ELF-1 (cell line): ENCODE results near the gene ENTREP1.

Source experiments
- DNase-seq: peaks from one replicate; pipeline ENCODE4 v3.0.0-alpha.2; 2016; ENCODE audit warnings: low read depth, low spot score

The ENTREP1 gene

DNA sequence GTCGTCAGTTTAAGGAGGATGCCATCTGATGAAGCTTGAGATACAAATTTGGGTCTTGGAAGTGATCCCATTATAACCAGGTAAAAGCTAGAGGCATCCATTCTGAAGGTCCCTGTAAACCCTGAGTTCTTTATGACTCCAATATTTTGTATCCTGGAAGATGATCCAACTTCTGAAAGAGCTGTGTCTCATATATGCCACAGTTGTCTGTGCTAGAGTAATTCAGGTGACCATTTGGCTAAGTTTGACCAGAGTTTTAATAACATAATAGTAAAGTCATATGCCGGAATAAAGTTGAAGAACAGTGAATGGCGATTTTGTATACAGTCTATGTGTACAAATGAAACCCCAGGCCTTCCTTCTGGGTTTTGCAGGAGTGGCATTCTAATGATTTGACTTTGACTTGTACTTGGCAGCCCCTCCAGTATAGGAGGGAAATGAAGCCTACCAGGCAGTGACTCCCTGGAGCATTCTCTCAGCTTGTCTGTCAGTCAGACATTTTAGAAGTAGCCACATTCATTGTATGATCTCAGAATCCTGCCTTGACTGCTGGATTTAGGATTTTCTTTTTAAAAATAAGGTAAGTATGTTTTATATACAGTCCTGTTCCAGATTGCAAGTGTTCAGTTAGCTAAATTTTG is 39.6 kb downstream of the ENTREP1 start:
- DNase-seq = no peak

DNA sequence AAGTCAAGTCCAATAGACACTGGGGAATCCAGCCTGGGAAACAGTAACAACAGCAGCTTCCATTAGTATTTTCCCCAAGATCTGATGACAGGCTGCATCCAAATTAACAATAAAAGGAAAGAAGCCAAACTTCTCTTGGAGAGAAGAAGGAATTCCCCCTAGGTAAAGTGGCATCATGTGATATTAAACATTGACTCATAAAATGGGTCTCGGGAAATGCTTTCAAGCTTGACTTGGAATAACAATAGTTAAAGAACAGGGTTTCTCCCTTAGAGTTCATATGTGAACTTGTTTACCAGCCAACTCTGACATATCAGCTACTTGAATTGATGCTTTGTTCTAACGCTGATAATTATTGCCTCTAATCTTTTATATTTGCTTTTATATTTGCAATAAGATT is 45.4 kb downstream of the ENTREP1 start:
- no peak for DNase-seq

DNA sequence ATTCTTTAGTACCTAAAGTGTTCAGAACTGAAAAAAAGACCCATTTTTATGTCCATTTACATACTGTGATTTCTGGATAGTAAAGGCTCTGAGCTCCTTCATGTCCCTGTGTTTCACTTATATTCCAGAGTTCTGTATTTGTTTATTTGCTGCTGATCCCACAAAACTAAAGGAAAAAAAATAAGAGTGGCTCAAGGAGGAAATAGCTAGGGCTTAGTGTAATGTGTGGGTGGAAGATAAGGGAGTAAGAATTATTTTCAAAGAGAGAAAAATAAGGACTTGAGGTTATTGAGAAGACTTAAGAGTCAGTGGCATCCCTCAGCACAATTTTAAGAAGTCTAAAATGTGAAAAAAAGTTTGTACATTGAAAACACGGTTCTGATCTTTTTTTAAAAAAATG is 46.0 kb downstream of the ENTREP1 start:
- DNase-seq = no peak

DNA sequence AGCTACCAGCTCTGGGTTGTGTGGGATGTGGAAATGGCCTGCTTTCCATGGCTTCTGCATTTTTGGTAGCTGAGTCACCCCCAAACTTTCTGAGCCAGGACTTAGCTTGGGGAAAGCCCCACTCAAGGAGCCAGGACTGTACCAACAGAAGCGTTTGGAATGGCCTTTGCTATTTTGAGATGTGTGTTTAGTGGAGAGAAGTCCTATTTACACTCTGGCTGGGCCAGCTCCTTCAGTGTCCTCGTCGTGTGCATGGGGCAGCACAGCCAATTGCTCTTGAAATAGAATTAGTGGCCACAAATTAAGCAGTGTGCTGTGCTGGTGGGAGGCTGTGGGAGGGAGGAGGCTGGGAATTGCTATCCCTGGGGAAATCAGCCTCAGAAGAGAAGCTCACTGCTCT is 51.6 kb downstream of the ENTREP1 start:
- peak; percentile 62 for DNase-seq

- no peak for DNase-seq
These were observed 52.3 kb downstream of the ENTREP1 start for GRCh38 chr9:69377291-69377690.

DNA sequence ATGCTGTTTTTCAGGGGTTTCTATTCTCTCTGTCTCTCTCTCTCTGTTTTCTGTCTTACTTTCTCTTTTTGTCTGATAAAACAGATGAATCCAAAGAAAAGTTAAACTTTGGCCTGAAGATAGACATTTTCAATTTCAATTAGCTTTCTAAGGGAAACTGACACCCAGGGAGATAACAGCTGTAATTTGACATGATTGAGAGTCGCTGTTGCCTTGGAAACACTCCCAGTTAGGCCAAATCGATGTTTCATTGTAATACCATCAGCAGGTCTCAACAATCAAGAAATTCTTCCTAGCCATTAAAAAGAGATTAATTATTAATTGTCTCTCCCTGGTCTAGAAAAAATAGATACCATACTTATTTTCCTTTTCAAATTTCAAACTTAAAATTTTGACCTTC is 53.0 kb downstream of the ENTREP1 start:
- DNase-seq = no peak

GRCh38 chr9:69379270-69379982 is 54.4 kb downstream of the ENTREP1 start:
- DNase-seq = peak; percentile 63

GRCh38 chr9:69380301-69380700 is 55.3 kb downstream of the ENTREP1 start:
- DNase-seq = no peak

DNA sequence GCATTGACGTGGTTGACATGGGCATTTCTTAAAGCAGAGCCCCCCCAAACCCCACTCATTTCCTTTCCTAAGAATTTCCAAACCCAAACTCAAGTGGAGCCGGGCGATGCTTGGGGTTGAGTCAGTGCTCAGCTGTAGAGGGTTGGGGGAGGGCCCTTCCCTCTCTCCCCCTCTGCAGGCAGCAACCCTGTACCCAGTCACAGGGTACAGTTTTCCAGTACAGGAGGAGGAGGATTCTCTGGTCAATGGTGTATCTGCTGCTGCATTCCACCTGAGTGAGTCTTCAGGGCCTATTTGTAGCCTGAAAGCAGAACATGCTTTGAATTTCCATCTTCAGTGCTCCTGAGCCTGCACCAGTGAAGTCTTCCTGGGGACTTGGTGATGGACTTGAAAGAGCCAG is 55.8 kb downstream of the ENTREP1 start:
- no peak for DNase-seq

- DNase-seq = no peak
These were observed 57.1 kb downstream of the ENTREP1 start for GRCh38 chr9:69382135-69382534.

DNA sequence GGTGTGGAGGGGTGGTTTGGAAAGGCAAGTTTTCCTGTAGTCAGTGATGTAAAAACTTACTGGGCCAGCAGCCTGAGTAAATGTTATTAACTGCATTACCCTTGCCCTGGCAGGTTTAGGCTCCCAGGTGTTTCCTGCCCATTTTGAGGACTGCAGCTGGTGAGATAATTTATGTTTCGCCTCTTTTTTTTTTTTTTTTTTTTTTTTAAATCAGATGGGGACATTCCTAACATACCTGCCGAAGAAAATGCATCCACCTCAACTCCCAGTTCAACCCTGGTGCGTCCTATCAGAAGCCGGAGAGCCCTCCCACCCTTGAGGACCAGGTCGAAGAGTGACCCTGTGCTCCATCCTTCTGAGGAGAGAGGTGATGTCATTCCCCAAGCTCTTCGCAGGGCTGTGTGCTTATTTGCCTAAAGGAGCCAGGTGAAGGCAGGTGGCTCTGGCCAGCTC is 60.6 kb downstream of the ENTREP1 start:
- peak; percentile 28 for DNase-seq

DNA sequence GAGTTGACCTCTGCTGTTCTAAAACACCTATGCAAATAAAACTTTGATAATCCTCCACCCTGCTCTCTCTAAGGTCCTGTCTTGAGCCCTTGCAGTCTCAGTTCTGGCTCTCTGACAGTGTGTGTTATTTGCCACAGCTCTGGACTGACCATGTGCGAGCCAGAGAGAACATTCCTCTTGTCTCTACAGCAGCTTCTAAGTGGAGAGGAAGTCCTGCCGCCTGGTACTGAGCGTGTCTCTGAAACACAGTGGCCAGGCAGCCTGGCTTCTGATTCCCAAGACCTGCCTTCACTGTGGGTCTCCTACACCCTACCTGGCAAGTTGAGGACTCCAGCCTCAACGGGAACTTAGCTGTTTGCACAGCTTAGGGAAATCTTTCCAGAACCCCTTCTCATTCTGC is 61.6 kb downstream of the ENTREP1 start:
- no peak for DNase-seq

DNA sequence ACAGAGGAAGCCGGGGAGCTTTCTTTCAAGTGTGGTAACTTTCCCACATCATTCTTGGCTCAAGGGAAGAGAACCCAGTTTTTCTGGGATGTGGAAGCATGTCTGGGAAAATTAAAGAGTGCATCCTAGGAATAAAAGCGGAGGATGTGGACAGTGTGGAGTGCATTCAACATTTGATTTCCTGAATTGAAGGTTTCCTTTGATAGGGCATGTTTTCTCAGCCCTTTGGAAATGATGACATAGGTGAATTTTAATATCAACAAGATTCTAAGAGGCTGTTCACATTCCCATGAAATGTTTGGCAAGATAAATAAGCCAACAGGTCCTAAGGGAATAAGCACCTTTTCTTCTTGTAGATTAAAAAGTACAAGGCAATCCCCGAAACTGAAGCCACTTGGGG is 63.6 kb downstream of the ENTREP1 start:
- DNase-seq = no peak

GRCh38 chr9:69389437-69389995 is 64.5 kb downstream of the ENTREP1 start:
- DNase-seq = no peak

GRCh38 chr9:69391487-69391886 is 66.5 kb downstream of the ENTREP1 start:
- DNase-seq = no peak

- DNase-seq = no peak
These were observed 66.9 kb downstream of the ENTREP1 start for GRCh38 chr9:69391946-69392345.

DNA sequence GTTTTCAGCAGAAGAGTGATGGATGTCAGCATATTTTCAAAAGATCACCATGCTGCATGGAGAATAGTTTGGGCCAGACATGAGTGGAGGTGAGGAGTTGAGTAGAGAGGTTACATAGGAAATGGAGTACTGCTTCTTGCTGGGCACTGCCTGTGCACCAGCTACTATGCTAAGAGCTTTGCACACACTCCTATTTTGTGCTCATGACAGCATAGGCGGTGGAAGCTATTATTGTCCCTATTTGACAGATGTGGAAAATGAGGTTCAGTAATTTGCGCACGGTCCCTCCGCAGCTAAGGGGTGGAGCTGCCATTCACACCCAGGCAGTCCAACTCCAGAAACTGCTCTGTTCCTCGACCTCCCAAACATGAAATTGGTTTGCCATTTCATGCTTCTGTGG is 67.8 kb downstream of the ENTREP1 start:
- DNase-seq = no peak

GRCh38 chr9:69393425-69393824 is 68.4 kb downstream of the ENTREP1 start:
- DNase-seq = no peak

DNA sequence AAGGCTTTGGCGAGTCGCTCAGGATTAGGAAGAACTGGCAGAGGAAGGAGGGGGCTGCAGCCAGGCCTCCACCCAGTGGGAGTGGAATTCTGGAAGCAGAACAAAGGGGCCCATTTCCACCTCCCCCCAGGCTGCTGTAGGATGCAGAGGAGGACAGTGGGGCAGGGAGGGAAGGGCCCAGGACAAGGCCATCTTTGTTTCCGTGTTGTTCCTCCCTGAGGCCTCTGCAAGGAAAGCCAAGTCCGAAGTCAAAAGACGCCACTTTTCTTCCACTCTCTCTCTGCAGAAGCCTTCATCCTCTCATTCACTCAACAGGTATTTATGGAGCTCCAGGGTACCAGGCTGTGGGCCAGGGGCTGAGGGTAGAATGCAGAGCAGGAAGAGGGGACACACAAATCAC is 70.7 kb downstream of the ENTREP1 start:
- DNase-seq = no peak

DNA sequence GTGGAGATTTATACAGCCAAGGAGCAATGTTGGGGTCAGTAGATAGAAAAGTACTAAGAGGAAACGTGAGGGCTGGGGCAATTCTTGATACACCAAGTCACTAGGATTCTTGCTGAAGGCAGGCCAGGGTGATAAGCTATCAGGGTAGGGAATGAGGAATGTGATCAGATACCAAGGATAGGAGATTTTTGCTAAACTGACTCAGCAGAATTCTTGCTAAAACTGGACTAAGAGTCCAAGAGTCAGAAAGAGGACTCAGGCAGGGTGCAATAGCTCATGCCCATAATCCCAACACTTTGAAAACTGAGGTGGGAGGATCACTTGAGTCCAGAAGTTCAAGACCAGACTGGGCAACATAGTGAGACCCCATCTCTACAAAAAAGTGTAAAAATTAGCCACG is 71.7 kb downstream of the ENTREP1 start:
- DNase-seq = no peak

- no peak for DNase-seq
These were observed 72.6 kb downstream of the ENTREP1 start for GRCh38 chr9:69397384-69398214.

GRCh38 chr9:69400470-69400869 is 75.5 kb downstream of the ENTREP1 start:
- DNase-seq = no peak
